Tibial nerve (tissue), 4 donors: ENCODE measurements around the gene EXOSC7. TPM values are rescaled to one million over a fixed set of nuclear protein-coding genes. Genes with fewer than 3 reads are reported as not detected.
"Not testable (repeated sequence)": the region's sequence is repeated elsewhere in the genome, so short reads cannot be mapped to it uniquely, and the experiment has no call there.

Experiments
- DNase-seq, 2 donors: peaks; one replicate each; pipeline ENCODE4 v3.0.0-alpha.2; 2019; ENCODE audit warnings: low spot score in 2 of 2
- H3K27ac ChIP-seq, 4 donors: fragments of 200-600 bp; sonication (generic) in 3 of 4; one replicate each; pipeline ENCODE4 v1.5.1; 2017 to 2019; ENCODE audit warnings: mild to moderate bottlenecking in 1 of 4
- H3K27me3 ChIP-seq, 2 donors: fragments of 200-600 bp; sonication (generic) in 1 of 2; one replicate each; pipeline versions ENCODE4 v1.5.1 to v1.6.0; 2017 to 2019
- H3K36me3 ChIP-seq, 3 donors: fragments of 200-600 bp; sonication (generic); one replicate each; pipeline ENCODE4 v1.5.1; 2018 to 2019
- H3K4me1 ChIP-seq, 4 donors: fragments of 200-600 bp; sonication (generic) in 3 of 4; one replicate each; pipeline ENCODE4 v1.5.1; 2017 to 2019
- H3K4me3 ChIP-seq, 4 donors: fragments of 200-600 bp; sonication (generic) in 3 of 4; one replicate each; pipeline ENCODE4 v1.5.1; 2017 to 2019; ENCODE audit warnings: mild to moderate bottlenecking in 1 of 4, moderate library complexity in 1 of 4
- H3K9me3 ChIP-seq, 4 donors: fragments of 200-600 bp; sonication (generic) in 3 of 4; one replicate each; pipeline ENCODE4 v1.5.1; 2017 to 2019
- EP300 ChIP-seq, 2 donors: sonication (generic); formaldehyde crosslinking; IDR thresholded peaks; one replicate each; pipeline ENCODE4 v1.6.1; 2017; ENCODE audit warnings: antibody characterized with exemption in 2 of 2, mild to moderate bottlenecking in 1 of 2
- POLR2A ChIP-seq, 2 donors: fragments of 450-650 bp; IDR thresholded peaks; one replicate each; pipeline ENCODE4 v1.6.1; 2017; ENCODE audit warnings: antibody characterized with exemption in 2 of 2, mild to moderate bottlenecking in 2 of 2, moderate library complexity in 2 of 2
- WGBS, 2 donors: methylation state at CpG; one replicate each; pipeline ENCODE4 v1.1.5; 2018; 5-methylcytosine and 5-hydroxymethylcytosine counted together
- total RNA-seq, 4 donors: library from RNA; depleted of rRNA; stranded (reverse); fragments of >200 nt; gene quantifications; one replicate each; pipeline ENCODE4 v1.1.0, GENCODE V29; 2016
- TF ChIP-seq, protein P1 (sequence below), 5 experiments: fragments of 200-600 bp in 3 of 5; fragments of 450-650 bp in 2 of 5; sonication (generic) in 3 of 5; IDR thresholded peaks; one replicate each; pipeline ENCODE4 v1.5.1; 2016 to 2019; ENCODE audit warnings: antibody characterized with exemption in 5 of 5, mild to moderate bottlenecking in 3 of 5, moderate library complexity in 2 of 5

The EXOSC7 gene
- total RNA-seq, 4 donors from 2014 or later: 48.3 to 67.7 (median 64.2) TPM

DNA sequence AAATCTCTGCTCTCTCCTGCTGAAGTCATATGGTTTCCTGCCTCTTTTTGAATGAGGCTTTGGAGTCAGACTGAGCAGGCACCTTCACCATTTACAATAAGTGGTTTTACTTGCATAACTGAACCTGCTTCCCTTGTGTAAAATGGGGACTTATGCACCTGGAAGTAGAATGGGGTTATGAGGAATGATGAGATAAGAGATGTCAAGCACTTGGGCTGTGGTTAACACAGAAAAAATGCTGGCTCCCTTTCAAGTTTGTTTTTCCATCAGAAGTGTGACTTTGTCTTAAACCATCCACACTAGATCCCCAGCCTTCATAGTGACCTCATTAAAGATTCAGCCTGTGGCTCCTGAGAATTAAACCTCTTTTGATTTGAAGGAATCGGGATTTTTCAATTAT lies 5.2 kb downstream of the EXOSC7 start:
- WGBS, 2 donors: 92 to 93% methylated on average over 1 of the region's 1 CpG
- H3K27ac ChIP-seq: no peak overlapping the region
- DNase-seq: no peak

DNA sequence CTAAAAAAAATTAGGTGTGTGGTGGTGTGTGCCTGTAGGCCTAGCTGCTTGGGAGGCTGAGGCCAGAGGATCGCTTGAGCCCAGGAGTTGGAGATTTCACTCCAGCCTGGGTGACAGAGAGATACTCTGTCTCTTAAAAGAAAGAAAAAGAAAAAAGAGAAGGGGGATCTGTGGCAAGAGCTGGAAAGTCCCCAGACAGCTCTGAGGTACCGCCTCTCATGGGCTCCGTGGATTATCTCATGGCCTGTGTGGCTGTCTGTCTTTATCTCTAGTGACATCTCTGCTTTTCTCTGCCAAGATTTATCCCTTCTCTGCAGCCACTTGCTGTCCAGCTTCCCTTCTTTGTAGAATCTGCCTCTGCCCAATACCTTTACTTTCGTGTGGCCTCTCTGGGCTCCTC lies 5.7 kb downstream of the EXOSC7 start:
- Histone ChIP-seq H3K4me3 (no peak overlapping the region), H3K36me3 (peaks cover 0 to 6% (median 0%) of the 10 kb centered on the region in 3 donors), H3K9me3 (no peaks in the 10 kb centered on the region), H3K4me1 (peaks cover 0 to 82% (median 14%) of the 10 kb centered on the region in 4 donors), H3K27me3 (no peaks in the 10 kb centered on the region), H3K27ac (no peak overlapping the region)
- TF ChIP-seq, protein P1, sequence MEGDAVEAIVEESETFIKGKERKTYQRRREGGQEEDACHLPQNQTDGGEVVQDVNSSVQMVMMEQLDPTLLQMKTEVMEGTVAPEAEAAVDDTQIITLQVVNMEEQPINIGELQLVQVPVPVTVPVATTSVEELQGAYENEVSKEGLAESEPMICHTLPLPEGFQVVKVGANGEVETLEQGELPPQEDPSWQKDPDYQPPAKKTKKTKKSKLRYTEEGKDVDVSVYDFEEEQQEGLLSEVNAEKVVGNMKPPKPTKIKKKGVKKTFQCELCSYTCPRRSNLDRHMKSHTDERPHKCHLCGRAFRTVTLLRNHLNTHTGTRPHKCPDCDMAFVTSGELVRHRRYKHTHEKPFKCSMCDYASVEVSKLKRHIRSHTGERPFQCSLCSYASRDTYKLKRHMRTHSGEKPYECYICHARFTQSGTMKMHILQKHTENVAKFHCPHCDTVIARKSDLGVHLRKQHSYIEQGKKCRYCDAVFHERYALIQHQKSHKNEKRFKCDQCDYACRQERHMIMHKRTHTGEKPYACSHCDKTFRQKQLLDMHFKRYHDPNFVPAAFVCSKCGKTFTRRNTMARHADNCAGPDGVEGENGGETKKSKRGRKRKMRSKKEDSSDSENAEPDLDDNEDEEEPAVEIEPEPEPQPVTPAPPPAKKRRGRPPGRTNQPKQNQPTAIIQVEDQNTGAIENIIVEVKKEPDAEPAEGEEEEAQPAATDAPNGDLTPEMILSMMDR (IDR thresholded peaks at IDR 0.05): no peak
- TF ChIP-seq POLR2A (IDR thresholded peaks at IDR 0.05) (no peak), EP300 (IDR thresholded peaks at IDR 0.05) (no peak)
- WGBS, 2 donors: 86 to 87% methylated on average over 4 of the region's 4 CpGs
- no peak for DNase-seq

More for the DNA sequence above, 5.2 kb downstream of the EXOSC7 start:
- Histone ChIP-seq H3K9me3 (no peaks in the 10 kb centered on the region), H3K27me3 (no peaks in the 10 kb centered on the region), H3K4me1 (peaks cover 0 to 79% (median 14%) of the 10 kb centered on the region in 4 donors), H3K36me3 (peaks cover 0 to 5% (median 0%) of the 10 kb centered on the region in 3 donors), H3K4me3 (no peak overlapping the region)
- TF ChIP-seq EP300 (IDR thresholded peaks at IDR 0.05): no peak
- TF ChIP-seq, protein P1 (IDR thresholded peaks at IDR 0.05): no peak
- no peak for TF ChIP-seq POLR2A (IDR thresholded peaks at IDR 0.05)

DNA sequence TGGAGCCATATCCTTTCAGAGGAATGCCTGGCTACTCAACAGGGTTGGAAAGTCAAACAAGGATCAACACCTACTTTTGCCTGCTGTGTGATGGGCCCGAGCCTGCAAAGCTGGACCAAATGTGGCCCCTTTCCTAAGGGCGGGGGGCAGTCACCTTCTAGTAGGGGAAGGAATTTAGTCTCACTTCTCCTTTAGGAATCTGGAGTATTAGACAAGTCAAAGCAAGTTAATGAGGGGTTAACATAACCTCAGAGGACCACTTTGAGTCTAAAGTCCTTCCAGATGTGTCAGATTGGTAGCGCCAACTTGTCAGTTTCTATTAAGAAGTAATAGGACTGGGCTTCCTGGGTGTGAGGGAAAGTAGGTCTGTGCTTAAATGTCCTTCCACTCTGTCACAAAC lies 6.8 kb downstream of the EXOSC7 start:
- H3K27me3 ChIP-seq: no peaks in the 10 kb centered on the region
- no peak for DNase-seq
- peaks cover 0 to 6% (median 0%) of the 10 kb centered on the region in 3 donors for H3K36me3 ChIP-seq
- TF ChIP-seq POLR2A (IDR thresholded peaks at IDR 0.05) (no peak), EP300 (IDR thresholded peaks at IDR 0.05) (no peak)
- TF ChIP-seq, protein P1 (IDR thresholded peaks at IDR 0.05): no peak
- peaks cover 0 to 79% (median 6%) of the 10 kb centered on the region in 4 donors for H3K4me1 ChIP-seq
- H3K9me3 ChIP-seq: no peaks in the 10 kb centered on the region
- H3K27ac ChIP-seq: no peak overlapping the region
- no peak overlapping the region for H3K4me3 ChIP-seq
- WGBS, 2 donors: 63 to 77% methylated on average over 3 of the region's 3 CpGs

DNA sequence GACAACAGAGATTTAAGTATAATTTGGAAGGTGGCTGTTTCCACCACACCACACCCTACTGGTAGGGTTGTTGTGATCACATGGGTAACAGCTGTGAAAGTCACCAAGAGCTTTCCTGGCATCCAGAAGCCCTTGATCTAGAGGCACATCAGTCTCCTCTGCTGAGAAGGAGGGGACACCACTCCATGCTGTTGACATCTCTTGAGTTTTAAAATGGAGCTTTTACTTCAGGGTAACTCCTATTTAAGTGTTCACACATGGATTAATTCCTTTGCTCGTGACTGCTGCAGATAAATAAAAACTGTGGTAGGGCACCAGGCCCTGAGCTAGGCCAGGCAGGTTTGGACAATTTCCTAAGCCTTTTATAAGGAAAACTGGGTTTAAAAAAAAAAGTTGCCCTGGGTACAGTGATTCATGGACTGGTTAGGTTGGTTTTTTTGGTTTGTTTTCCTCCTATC lies 7.5 kb downstream of the EXOSC7 start:
- H3K27me3 ChIP-seq: no peaks in the 10 kb centered on the region
- no peaks in the 10 kb centered on the region for H3K9me3 ChIP-seq
- no peak for DNase-seq
- H3K4me1 ChIP-seq: peaks cover 0 to 79% (median 4%) of the 10 kb centered on the region in 4 donors
- WGBS, 2 donors: 63 to 72% methylated on average over 1 of the region's 1 CpG
- TF ChIP-seq, protein P1 (IDR thresholded peaks at IDR 0.05): no peak
- TF ChIP-seq EP300 (IDR thresholded peaks at IDR 0.05) (no peak), POLR2A (IDR thresholded peaks at IDR 0.05) (no peak)
- peaks cover 0 to 6% (median 0%) of the 10 kb centered on the region in 3 donors for H3K36me3 ChIP-seq
- no peak overlapping the region for H3K4me3 ChIP-seq
- no peak overlapping the region for H3K27ac ChIP-seq

DNA sequence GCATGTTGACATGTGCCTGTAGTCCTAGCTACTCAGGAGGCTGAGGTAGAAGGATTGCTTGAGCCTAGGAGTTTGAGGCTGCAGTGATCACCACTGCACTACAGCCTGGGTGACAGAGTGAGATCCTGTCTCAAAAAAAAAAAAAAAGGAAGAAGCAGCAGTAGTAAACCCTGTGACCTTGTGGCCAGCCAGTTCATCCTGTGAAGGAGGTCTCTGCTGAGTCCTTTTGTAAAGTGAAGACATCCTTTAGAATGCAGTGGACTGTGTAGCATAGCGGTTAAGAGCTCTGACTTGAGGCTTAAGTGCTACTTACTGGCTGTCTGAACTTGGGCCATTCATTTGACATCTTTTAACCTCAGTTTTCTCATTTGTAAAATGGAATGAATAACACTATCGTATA lies 8.3 kb downstream of the EXOSC7 start:
- DNase-seq: no peak
- TF ChIP-seq EP300 (IDR thresholded peaks at IDR 0.05) (no peak), POLR2A (IDR thresholded peaks at IDR 0.05) (no peak)
- TF ChIP-seq, protein P1 (IDR thresholded peaks at IDR 0.05): no peak
- no peaks in the 10 kb centered on the region for H3K27me3 ChIP-seq
- peaks cover 0 to 71% (median 4%) of the 10 kb centered on the region in 4 donors for H3K4me1 ChIP-seq
- peaks cover 0 to 6% (median 0%) of the 10 kb centered on the region in 3 donors for H3K36me3 ChIP-seq
- no peaks in the 10 kb centered on the region for H3K9me3 ChIP-seq
- no peak overlapping the region for H3K27ac ChIP-seq
- H3K4me3 ChIP-seq: no peak overlapping the region
- WGBS, 2 donors: 97% methylated on average over 2 of the region's 2 CpGs

DNA sequence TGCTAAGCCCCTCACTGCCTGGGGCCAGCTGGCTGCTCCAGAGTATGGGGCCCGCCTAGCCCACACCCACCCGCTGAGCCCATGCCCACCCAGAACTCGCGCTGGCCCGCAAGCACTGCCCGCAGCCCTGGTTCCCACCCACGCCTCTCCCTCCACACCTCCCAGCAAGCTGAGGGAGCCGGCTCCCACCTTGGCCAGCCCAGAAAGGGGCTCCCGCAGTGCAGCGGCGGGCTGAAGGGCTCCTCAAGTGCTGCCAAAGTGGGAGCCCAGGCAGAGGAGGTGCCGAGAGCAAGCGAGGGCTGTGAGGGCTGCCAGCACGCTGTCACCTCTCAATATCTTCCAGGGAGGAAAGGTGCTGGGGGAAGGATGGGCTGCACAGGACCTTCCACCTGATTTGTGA lies 10.3 kb downstream of the EXOSC7 start:
- 89 to 98% methylated on average over 3 to 8 of the region's 14 CpGs for WGBS, 2 donors
- H3K9me3 ChIP-seq, H3K27ac ChIP-seq, H3K4me3 ChIP-seq, DNase-seq, H3K27me3 ChIP-seq: not testable (repeated sequence)
- peaks cover 0 to 63% (median 4%) of the 10 kb centered on the region in 4 donors for H3K4me1 ChIP-seq
- H3K36me3 ChIP-seq: peaks cover 0 to 24% (median 0%) of the 10 kb centered on the region in 3 donors
